LNCaP clone FGC (cell line): ENCODE measurements around the gene DCAF6.

ENCODE experiments used
- DNase-seq: peaks from one replicate; pipeline ENCODE4 v3.0.0-alpha.2; 2011; ENCODE audit warnings: low read depth
- H3K4me3 ChIP-seq: 2 replicates; pipeline ENCODE4 v1.5.1; 2011; ENCODE audit warnings: mild to moderate bottlenecking, low read depth, low read length, control low read depth
- CTCF ChIP-seq: IDR thresholded peaks from 2 replicates; pipeline ENCODE4 v1.5.1; 2012; ENCODE audit warnings: mild to moderate bottlenecking; ENCODE audit not compliant: control insufficient read depth, insufficient read depth; ENCODE audit errors: extremely low read depth

DCAF6 gene

GRCh38 chr1:168110896-168111545, 174.5 kb downstream of the DCAF6 start:
- no peak for DNase-seq
- H3K4me3 ChIP-seq = no peak overlapping the region
- TF ChIP-seq CTCF = no peak

GRCh38 chr1:168112673-168113305, 176.3 kb downstream of the DCAF6 start:
- no peak overlapping the region for H3K4me3 ChIP-seq
- DNase-seq = no peak
- TF ChIP-seq CTCF = no peak

GRCh38 chr1:168114845-168115244, 178.4 kb downstream of the DCAF6 start:
- DNase-seq = no peak
- no peak for TF ChIP-seq CTCF
- H3K4me3 ChIP-seq = no peak overlapping the region

- TF ChIP-seq CTCF = no peak
- no peak for DNase-seq
- H3K4me3 ChIP-seq = no peak overlapping the region
These were observed 179.9 kb downstream of the DCAF6 start for GRCh38 chr1:168116327-168116799.

GRCh38 chr1:168119750-168120149, 183.3 kb downstream of the DCAF6 start:
- TF ChIP-seq CTCF = no peak
- DNase-seq = no peak
- H3K4me3 ChIP-seq = no peak overlapping the region

- no peak for TF ChIP-seq CTCF
- no peak overlapping the region for H3K4me3 ChIP-seq
- DNase-seq = peak; percentile 59
These were observed 185.0 kb downstream of the DCAF6 start for GRCh38 chr1:168121401-168122011.
